ENCODE measurements around the gene DCLRE1A. TPM values are rescaled to one million over a fixed set of nuclear protein-coding genes. Genes with fewer than 3 reads are reported as not detected.
A peak's percentile ranks its signal among the peaks of the same experiment; 100 is the strongest.

DCLRE1A gene
- total and polyA plus RNA-seq, 9 of the 15 experiments (the other 6 are each of a cell fraction or from before 2014, with no cell fraction given), result 8.5 to 25.5 (median 15.5) TPM

GRCh38 chr10:113856563-113856962, 2.7 kb upstream of the DCLRE1A start:
- ATAC-seq (no peak), DNase-seq (ENCODE audit: extremely low read depth in 1 of 4, low spot score in 3 of 4) (no peak), FAIRE-seq (no peak)
- peaks cover 33% of the 10 kb centered on the region for H3K36me3 ChIP-seq (ENCODE audit: control insufficient read depth, insufficient read depth, low read length)
- TF ChIP-seq MCM2 (IDR thresholded peaks at IDR 0.05; ENCODE audit: low read depth), result no peak
- peak; percentile 69 for TF ChIP-seq ZBTB40 (IDR thresholded peaks at IDR 0.05)
- TF ChIP-seq ZBTB40 (CRISPR knock-in tag; IDR thresholded peaks at IDR 0.05), result no peak
- in situ Hi-C loops (cut with MboI), result no loop called here
- H3K4me3 ChIP-seq, result peak overlapping the region; percentile 72
- H3K9me1 ChIP-seq (ENCODE audit: control insufficient read depth, insufficient read depth, low read length), result no peaks in the 10 kb centered on the region
- H4K20me1 ChIP-seq (replicated peaks; ENCODE audit: control insufficient read depth, insufficient read depth, low read length), result no peaks in the 10 kb centered on the region
- 9% methylated on average over 1 of the region's 1 CpG for WGBS (ENCODE audit: insufficient coverage, low coverage, missing lambda C conversion rate)
- intact Hi-C loops (cut with micrococcal nuclease), result loop anchor here (10.0 kb wide), 1 partner anchor 168 kb away; no protein-coding TSS in a partner anchor
- BruUV-seq (replicated peaks), result no TSS peak
- peak overlapping the region; percentile 88 for H3K4me2 ChIP-seq (ENCODE audit: insufficient read depth, low read length)
- peaks cover 0 to 3% of the 10 kb centered on the region in 2 experiments; a peak in 2 of 5 replicates for H3K4me1 ChIP-seq (replicated peaks in 1 of 2; ENCODE audit: control insufficient read depth in 2 of 2, insufficient read depth in 2 of 2, low read length in 2 of 2)
- CTCF ChIA-PET (ENCODE audit: low intra/inter-chr PET ratio), result no interaction called here
- POLR2A ChIA-PET, result interaction anchor here (1.0 kb wide), 1 partner anchor 21 kb away, joined by 7 read pairs; no protein-coding TSS in a partner anchor
- H3K79me2 ChIP-seq (ENCODE audit: control insufficient read depth, insufficient read depth, low read length), result peaks cover 77% of the 10 kb centered on the region
- no peaks in the 10 kb centered on the region for H3K9me3 ChIP-seq (replicated peaks; ENCODE audit: control insufficient read depth, insufficient read depth, low read depth, low read length)
- H3K27me3 ChIP-seq (ENCODE audit: control insufficient read depth in 2 of 2, insufficient read depth in 2 of 2, low read length in 2 of 2), result no peaks in the 10 kb centered on the region
- peak overlapping the region; percentile 94; the same call in 2 of the 3 replicates for H3K27ac ChIP-seq (ENCODE audit: extremely low read depth, low read depth, low read length)
- peak overlapping the region in 1 of 2 experiments; percentile 78; a peak in 2 of 4 replicates for H3K9ac ChIP-seq (ENCODE audit: insufficient read depth in 1 of 2, low read depth in 2 of 2, low read length in 2 of 2)
- H2AFZ ChIP-seq (ENCODE audit: low read depth, low read length), result no peak overlapping the region
